Panc1 (cell line): ENCODE results near the gene LYSET. TPM values are rescaled to one million over a fixed set of nuclear protein-coding genes. Genes with fewer than 3 reads are reported as not detected.

Source experiments
- ATAC-seq: fragments of 200-7000 bp; cut with Tn5 transposase; 2 replicates; pipeline ENCODE4 v1.9.1; 2020; ENCODE audit warnings: mild to moderate bottlenecking, moderate library complexity
- BruUV-seq: library from RNA; stranded (reverse); fragments of 400-500 nt; replicated peaks from 2 replicates; lab custom pipeline; 2021; lab: Mats Ljungman, UMichigan
- CTCF ChIA-PET: fragments of 300-600 bp; sonication (Branson Sonifier 250); formaldehyde crosslinking; loops from one replicate; lab custom pipeline; 2022; ENCODE audit warnings: antibody characterized with exemption; lab: Charles Lee
- POLR2A ChIA-PET: fragments of 300-600 bp; sonication (Branson Sonifier 250); formaldehyde crosslinking; loops from one replicate; lab custom pipeline; 2022; ENCODE audit warnings: antibody characterized with exemption; lab: Charles Lee
- DNase-seq: peaks from one replicate; pipeline ENCODE4 v3.0.0-alpha.2; 2010; ENCODE audit warnings: low read depth, low spot score
- H3K27ac ChIP-seq: 2 replicates; pipeline ENCODE4 v1.5.1; 2011; ENCODE audit warnings: mild to moderate bottlenecking, low read length, inconsistent platforms
- H3K27me3 ChIP-seq: fragments of 200-500 bp; sonication (Bioruptor generic); 2 replicates; pipeline ENCODE4 v1.6.0; 2014; ENCODE audit warnings: low read length, inconsistent platforms; ENCODE audit not compliant: control insufficient read depth, insufficient read depth
- H3K36me3 ChIP-seq: fragments of 200-500 bp; sonication (Bioruptor generic); 2 replicates; pipeline ENCODE4 v1.5.1; 2014; ENCODE audit warnings: inconsistent platforms, mild to moderate bottlenecking, low read length, moderate library complexity; ENCODE audit not compliant: control insufficient read depth, insufficient read depth
- H3K4me1 ChIP-seq: 2 replicates; pipeline ENCODE4 v1.5.1; 2011; ENCODE audit warnings: inconsistent platforms, mild to moderate bottlenecking, low read length, moderate library complexity; ENCODE audit not compliant: control insufficient read depth, insufficient read depth
- H3K4me3 ChIP-seq, 2 experiments: 2 replicates each; pipeline ENCODE4 v1.5.1; 2011 to 2012; ENCODE audit warnings: low read depth in 2 of 2, low read length in 2 of 2, mild to moderate bottlenecking in 2 of 2, inconsistent platforms in 1 of 2, moderate library complexity in 1 of 2
- H3K9me3 ChIP-seq: fragments of 200-500 bp; sonication (Bioruptor generic); 2 replicates; pipeline ENCODE4 v1.5.1; 2014; ENCODE audit warnings: low read depth, mild to moderate bottlenecking, inconsistent platforms, low read length, moderate library complexity; ENCODE audit not compliant: control insufficient read depth, insufficient read depth
- CTCF ChIP-seq: fragments of 450-650 bp; IDR thresholded peaks from 2 replicates; pipeline ENCODE4 v1.5.1; 2017; ENCODE audit warnings: mild to moderate bottlenecking
- POLR2AphosphoS5 ChIP-seq: IDR thresholded peaks from 2 replicates; pipeline ENCODE4 v1.6.1; 2012; ENCODE audit warnings: mild to moderate bottlenecking, low read depth, low read length, moderate library complexity
- REST ChIP-seq, 2 experiments: IDR thresholded peaks; 2 replicates each; pipeline ENCODE4 v1.6.1; 2011 to 2012; ENCODE audit warnings: low read depth in 2 of 2, control low read depth in 1 of 2, low read length in 1 of 2, mild to moderate bottlenecking in 1 of 2, moderate library complexity in 1 of 2; ENCODE audit not compliant: insufficient read depth in 1 of 2
- SIN3A ChIP-seq: IDR thresholded peaks from 2 replicates; pipeline ENCODE4 v1.6.1; 2012; ENCODE audit warnings: low read depth, mild to moderate bottlenecking, low read length, moderate library complexity, borderline replicate concordance; ENCODE audit not compliant: insufficient read depth
- TCF7L2 ChIP-seq: IDR thresholded peaks from 2 replicates; pipeline ENCODE4 v1.6.1; 2011; ENCODE audit warnings: mild to moderate bottlenecking, low read depth, low read length, inconsistent platforms
- in situ Hi-C: cut with HindIII; loops from 2 replicates; pipeline ENCODE4 v1.10.0; 2016; ENCODE audit warnings: low sequenced_read_pairs, low pct_unique_long_range_greater_than_20kb
- intact Hi-C: fragments of 100-400 bp; cut with micrococcal nuclease; formaldehyde crosslinking; loops from one replicate; pipeline ENCODE4 v1.10.0; 2022; ENCODE audit not compliant: unreplicated experiment
- total RNA-seq: library from RNA; stranded (reverse); gene quantifications from one replicate; pipeline ENCODE4 v1.2.1, GENCODE V29; 2021; ENCODE audit not compliant: unreplicated experiment

The LYSET gene
- total RNA-seq, 1 experiment from 2014 or later: 20.9 TPM

GRCh38 chr14:93214598-93214997, 29.5 kb downstream of the LYSET start:
- no peak overlapping the region for H3K27ac ChIP-seq
- H3K4me3 ChIP-seq: no peak overlapping the region
- TF ChIP-seq POLR2AphosphoS5 (no peak), TCF7L2 (no peak), CTCF (no peak), SIN3A (no peak), REST (IDR thresholded peaks at IDR 0.05; ENCODE audit: insufficient read depth in 1 of 2, low read depth in 2 of 2, low read length in 1 of 2) (no peak)
- no peaks in the 10 kb centered on the region for H3K27me3 ChIP-seq
- no peaks in the 10 kb centered on the region for H3K9me3 ChIP-seq
- DNase-seq (no peak), ATAC-seq (no peak)
- H3K36me3 ChIP-seq: peaks cover 5% of the 10 kb centered on the region
- no peaks in the 10 kb centered on the region; the same call in 1 of the 2 replicates for H3K4me1 ChIP-seq
- intact Hi-C loops: no loop called here
- in situ Hi-C loops: no loop called here
- ChIA-PET CTCF (interaction anchor here (0.6 kb wide), 1 partner anchor 36 kb away, joined by 5 read pairs; no protein-coding TSS in a partner anchor), POLR2A (no interaction called here)
- no TSS peak for BruUV-seq

- DNase-seq (no peak), ATAC-seq (peak; percentile 87)
- Histone ChIP-seq H3K36me3 (peaks cover 5% of the 10 kb centered on the region), H3K27me3 (no peaks in the 10 kb centered on the region), H3K4me1 (no peaks in the 10 kb centered on the region), H3K9me3 (no peaks in the 10 kb centered on the region), H3K27ac (no peak overlapping the region), H3K4me3 (no peak overlapping the region)
- ChIA-PET CTCF (interaction anchor here (0.6 to 0.7 kb wide), 3 partner anchors 12 to 114 kb away, joined by 3 to 6 read pairs (median 3); no protein-coding TSS in a partner anchor), POLR2A (interaction anchor here (0.7 kb wide), 1 partner anchor 28 kb away, joined by 3 read pairs; no protein-coding TSS in a partner anchor)
- intact Hi-C loops (no loop called here), in situ Hi-C loops (no loop called here)
- no TSS peak for BruUV-seq
- TF ChIP-seq POLR2AphosphoS5: no peak
- TF ChIP-seq SIN3A: no peak
- TF ChIP-seq TCF7L2: no peak
- peak; percentile 73 for TF ChIP-seq CTCF
Observed at GRCh38 chr14:93219103-93219726, 34.1 kb downstream of the LYSET start.
